CD4-positive, CD25-positive, alpha-beta regulatory T cell (primary cell): ENCODE measurements around the gene ILDR1. TPM values are rescaled to one million over a fixed set of nuclear protein-coding genes. Genes with fewer than 3 reads are reported as not detected.

Experiments
- ATAC-seq, 2 donors: fragments of 150-1000 bp; cut with Tn5 transposase; one replicate each; pipeline ENCODE4 v1.10.0; 2021; ENCODE audit warnings: low read depth in 2 of 2, moderate number of reproducible peaks in 2 of 2, moderate library complexity in 1 of 2
- DNase-seq, 3 donors: peaks; one replicate each; pipeline versions ENCODE4 v3.0.0 to v3.0.0-alpha.2; 2012 to 2022; ENCODE audit warnings: mixed read lengths in 1 of 3
- H3K27ac ChIP-seq: one replicate; pipeline ENCODE4 v1.7.0; 2013; ENCODE audit warnings: mild to moderate bottlenecking, low read length; ENCODE audit not compliant: insufficient read depth, poor library complexity, severe bottlenecking
- H3K27me3 ChIP-seq: one replicate; pipeline ENCODE4 v1.7.0; 2013; ENCODE audit warnings: low read length; ENCODE audit not compliant: control insufficient read depth, insufficient read depth
- H3K36me3 ChIP-seq: one replicate; pipeline ENCODE4 v1.7.0; 2013; ENCODE audit warnings: mild to moderate bottlenecking, low read length, moderate library complexity; ENCODE audit not compliant: control insufficient read depth, insufficient read depth
- H3K4me1 ChIP-seq: 2 replicates; pipeline ENCODE4 v1.7.0; 2013; ENCODE audit warnings: mild to moderate bottlenecking, low read length; ENCODE audit not compliant: insufficient read depth, control insufficient read depth, poor library complexity, severe bottlenecking
- H3K4me3 ChIP-seq: one replicate; pipeline ENCODE4 v1.7.0; 2013; ENCODE audit warnings: low read depth, mild to moderate bottlenecking, low read length, moderate library complexity
- H3K9me3 ChIP-seq, 2 experiments: 1 replicate in 1 of 2; 2 replicates in 1 of 2; pipeline ENCODE4 v1.7.0; 2013; ENCODE audit warnings: low read length in 2 of 2, mild to moderate bottlenecking in 1 of 2, moderate library complexity in 1 of 2; ENCODE audit not compliant: control insufficient read depth in 2 of 2
- H3K27ac Mint-ChIP-seq, 3 donors: one replicate each; pipeline ENCODE4 v1.8.0; 2020 to 2022; ENCODE audit warnings: mild to moderate bottlenecking in 3 of 3, mixed read lengths in 3 of 3, moderate library complexity in 2 of 3
- H3K27me3 Mint-ChIP-seq: one replicate; pipeline ENCODE4 v1.8.0; 2022; ENCODE audit warnings: mild to moderate bottlenecking, mixed read lengths
- H3K36me3 Mint-ChIP-seq: one replicate; pipeline ENCODE4 v1.8.0; 2020; ENCODE audit warnings: mixed read lengths
- H3K4me1 Mint-ChIP-seq, 4 donors: one replicate each; pipeline ENCODE4 v1.8.0; 2020 to 2022; ENCODE audit warnings: mixed read lengths in 4 of 4, mild to moderate bottlenecking in 1 of 4
- H3K4me3 Mint-ChIP-seq, 4 donors: one replicate each; pipeline ENCODE4 v1.8.0; 2020 to 2022; ENCODE audit warnings: mild to moderate bottlenecking in 4 of 4, mixed read lengths in 4 of 4, moderate library complexity in 3 of 4
- H3K9me3 Mint-ChIP-seq, 7 donors: one replicate each; pipeline ENCODE4 v1.8.0; 2020 to 2022; ENCODE audit warnings: mixed read lengths in 7 of 7, mild to moderate bottlenecking in 3 of 7, moderate library complexity in 2 of 7
- polyA plus RNA-seq, 4 donors: library from polyadenylated mRNA; unstranded; fragments of 300-500 nt; fragmentation: Illumina TruSeq; gene quantifications; one replicate each; pipeline ENCODE4 v1.2.3, GENCODE V29; 2021
- total RNA-seq: library from RNA; stranded (reverse); gene quantifications from one replicate; pipeline ENCODE4 v1.2.3, GENCODE V29; 2022

Gene ILDR1
- total and polyA plus RNA-seq, 5 donors from 2014 or later, result 0.21 to 0.39 TPM; not detected in 3

- H3K36me3 Mint-ChIP-seq, result no peaks in the 10 kb centered on the region
Observed at GRCh38 chr3:122031123-122031468, 9.0 kb upstream of the ILDR1 start.

GRCh38 chr3:122030381-122031122 lies 8.5 kb upstream of the ILDR1 start:
- Histone ChIP-seq H3K27ac (no peak overlapping the region), H3K4me3 (no peak overlapping the region), H3K27me3 (peaks cover 5% of the 10 kb centered on the region), H3K36me3 (no peaks in the 10 kb centered on the region), H3K9me3 (peaks cover 0 to 2% of the 10 kb centered on the region in 2 experiments), H3K4me1 (no peaks in the 10 kb centered on the region)
- Mint-ChIP-seq H3K9me3 (peaks cover 0 to 6% (median 3%) of the 10 kb centered on the region in 7 donors), H3K4me3 (peak overlapping the region in 1 of 4 donors; percentile 27), H3K27ac (peak overlapping the region in 1 of 3 donors; percentile 11), H3K36me3 (no peaks in the 10 kb centered on the region), H3K4me1 (peaks cover 0 to 6% (median 3%) of the 10 kb centered on the region in 4 donors), H3K27me3 (peaks cover 16% of the 10 kb centered on the region)
- DNase-seq (peak in 1 of 3 donors; percentile 74), ATAC-seq (no peak)

More at GRCh38 chr3:122031123-122031468, 9.0 kb upstream of the ILDR1 start:
- H3K4me3 ChIP-seq, result no peak overlapping the region
- peaks cover 16% of the 10 kb centered on the region for H3K27me3 Mint-ChIP-seq
- no peaks in the 10 kb centered on the region for H3K36me3 ChIP-seq
- no peak for ATAC-seq
- H3K4me3 Mint-ChIP-seq, result peak overlapping the region in 1 of 4 donors; percentile 27
- no peak overlapping the region for H3K27ac ChIP-seq
- peaks cover 0 to 10% (median 7%) of the 10 kb centered on the region in 7 donors for H3K9me3 Mint-ChIP-seq
- H3K4me1 ChIP-seq, result no peaks in the 10 kb centered on the region
- peaks cover 3% of the 10 kb centered on the region for H3K27me3 ChIP-seq
- no peak for DNase-seq
- H3K27ac Mint-ChIP-seq, result no peak overlapping the region
- H3K4me1 Mint-ChIP-seq, result peaks cover 0 to 6% (median 3%) of the 10 kb centered on the region in 4 donors
- peaks cover 0 to 5% of the 10 kb centered on the region in 2 experiments for H3K9me3 ChIP-seq

- ATAC-seq (no peak), DNase-seq (peak in 1 of 3 donors; percentile 27)
- H3K4me3 ChIP-seq, result no peak overlapping the region
- H3K4me1 ChIP-seq, result peaks cover 4% of the 10 kb centered on the region
- Mint-ChIP-seq H3K27ac (no peak overlapping the region), H3K9me3 (peaks cover 0 to 4% (median 0%) of the 10 kb centered on the region in 7 donors), H3K4me1 (peaks cover 0 to 9% (median 0%) of the 10 kb centered on the region in 4 donors), H3K27me3 (peaks cover 18% of the 10 kb centered on the region), H3K4me3 (no peak overlapping the region), H3K36me3 (no peaks in the 10 kb centered on the region)
- no peaks in the 10 kb centered on the region for H3K36me3 ChIP-seq
- H3K27ac ChIP-seq, result no peak overlapping the region
- no peaks in the 10 kb centered on the region for H3K9me3 ChIP-seq
- H3K27me3 ChIP-seq, result peaks cover 6% of the 10 kb centered on the region
Observed at GRCh38 chr3:122025296-122025695, 3.2 kb upstream of the ILDR1 start.

- no peak overlapping the region for H3K4me3 ChIP-seq
- H3K27me3 ChIP-seq, result peaks cover 6% of the 10 kb centered on the region
- Mint-ChIP-seq H3K9me3 (peaks cover 0 to 4% (median 0%) of the 10 kb centered on the region in 7 donors), H3K4me3 (no peak overlapping the region), H3K36me3 (no peaks in the 10 kb centered on the region), H3K27me3 (peaks cover 21% of the 10 kb centered on the region), H3K27ac (no peak overlapping the region), H3K4me1 (peaks cover 0 to 6% (median 0%) of the 10 kb centered on the region in 4 donors)
- no peak for DNase-seq
- no peaks in the 10 kb centered on the region for H3K36me3 ChIP-seq
- no peak for ATAC-seq
- no peak overlapping the region for H3K27ac ChIP-seq
- no peaks in the 10 kb centered on the region for H3K9me3 ChIP-seq
- peaks cover 4% of the 10 kb centered on the region for H3K4me1 ChIP-seq
Observed at GRCh38 chr3:122024800-122025199, 2.8 kb upstream of the ILDR1 start.

- H3K27me3 ChIP-seq, result peaks cover 6% of the 10 kb centered on the region
- DNase-seq, result no peak
- ATAC-seq, result no peak
- peaks cover 4% of the 10 kb centered on the region for H3K4me1 ChIP-seq
- Mint-ChIP-seq H3K4me1 (peaks cover 0 to 6% (median 0%) of the 10 kb centered on the region in 4 donors), H3K27ac (no peak overlapping the region), H3K36me3 (no peaks in the 10 kb centered on the region), H3K27me3 (peaks cover 27% of the 10 kb centered on the region), H3K4me3 (no peak overlapping the region), H3K9me3 (peaks cover 0 to 4% (median 0%) of the 10 kb centered on the region in 7 donors)
- no peaks in the 10 kb centered on the region for H3K36me3 ChIP-seq
- H3K9me3 ChIP-seq, result no peaks in the 10 kb centered on the region
- H3K27ac ChIP-seq, result no peak overlapping the region
- H3K4me3 ChIP-seq, result no peak overlapping the region
Observed at GRCh38 chr3:122023335-122023910, 1.4 kb upstream of the ILDR1 start.

- no peak overlapping the region for H3K27ac ChIP-seq
- peaks cover 4% of the 10 kb centered on the region for H3K4me1 ChIP-seq
- no peak overlapping the region for H3K4me3 ChIP-seq
- Mint-ChIP-seq H3K4me1 (peaks cover 0 to 6% (median 0%) of the 10 kb centered on the region in 4 donors), H3K4me3 (peak overlapping the region in 2 of 4 donors; percentile 0 to 30), H3K27me3 (peaks cover 32% of the 10 kb centered on the region), H3K36me3 (no peaks in the 10 kb centered on the region), H3K27ac (no peak overlapping the region), H3K9me3 (peaks cover 0 to 7% (median 1%) of the 10 kb centered on the region in 7 donors)
- peaks cover 6% of the 10 kb centered on the region for H3K27me3 ChIP-seq
- DNase-seq, result no peak
- no peaks in the 10 kb centered on the region for H3K9me3 ChIP-seq
- H3K36me3 ChIP-seq, result no peaks in the 10 kb centered on the region
- no peak for ATAC-seq
Observed at GRCh38 chr3:122021037-122021436, 1.0 kb downstream of the ILDR1 start.

GRCh38 chr3:122019493-122019892 lies 2.6 kb downstream of the ILDR1 start:
- no peak overlapping the region for H3K27ac ChIP-seq
- peaks cover 4% of the 10 kb centered on the region for H3K4me1 ChIP-seq
- peaks cover 0 to 6% (median 0%) of the 10 kb centered on the region in 4 donors for H3K4me1 Mint-ChIP-seq
- no peak overlapping the region for H3K4me3 ChIP-seq
- H3K27ac Mint-ChIP-seq, result no peak overlapping the region
- no peaks in the 10 kb centered on the region for H3K36me3 Mint-ChIP-seq
- ATAC-seq (no peak), DNase-seq (no peak)
- H3K4me3 Mint-ChIP-seq, result no peak overlapping the region
- H3K27me3 Mint-ChIP-seq, result peaks cover 32% of the 10 kb centered on the region
- H3K9me3 Mint-ChIP-seq, result peaks cover 0 to 8% (median 1%) of the 10 kb centered on the region in 7 donors
- H3K9me3 ChIP-seq, result no peaks in the 10 kb centered on the region
- peaks cover 7% of the 10 kb centered on the region for H3K27me3 ChIP-seq
- no peaks in the 10 kb centered on the region for H3K36me3 ChIP-seq
